Sigmoid colon (tissue), 7 donors: ENCODE results near the gene ANK2. TPM values are rescaled to one million over a fixed set of nuclear protein-coding genes. Genes with fewer than 3 reads are reported as not detected.
"Not testable (repeated sequence)": the region's sequence is repeated elsewhere in the genome, so short reads cannot be mapped to it uniquely, and the experiment has no call there.

Experiments
- DNase-seq: peaks from one replicate; pipeline ENCODE4 v3.0.0-alpha.2; 2019
- H3K27ac ChIP-seq, 4 donors: fragments of 200-600 bp; sonication (generic); one replicate each; pipeline ENCODE4 v1.5.1; 2016 to 2019; ENCODE audit warnings: mild to moderate bottlenecking in 1 of 4
- H3K27me3 ChIP-seq, 3 donors: fragments of 200-600 bp; sonication (generic); one replicate each; pipeline ENCODE4 v1.5.1; 2019; ENCODE audit warnings: mild to moderate bottlenecking in 1 of 3
- H3K36me3 ChIP-seq, 4 donors: fragments of 200-600 bp; sonication (generic); one replicate each; pipeline ENCODE4 v1.5.1; 2016 to 2019
- H3K4me1 ChIP-seq, 4 donors: fragments of 200-600 bp; sonication (generic); one replicate each; pipeline ENCODE4 v1.5.1; 2017 to 2019
- H3K4me3 ChIP-seq, 4 donors: fragments of 200-600 bp; sonication (generic); one replicate each; pipeline ENCODE4 v1.5.1; 2017 to 2019; ENCODE audit warnings: mild to moderate bottlenecking in 2 of 4, moderate library complexity in 1 of 4
- H3K9me3 ChIP-seq, 4 donors: fragments of 200-600 bp in 3 of 4; sonication (generic) in 3 of 4; one replicate each; pipeline versions ENCODE4 v1.5.1 to v1.6.1; 2013 to 2019
- CTCF ChIP-seq, 4 experiments: fragments of 450-650 bp in 3 of 4; fragments of 200-600 bp in 1 of 4; IDR thresholded peaks; one replicate each; pipeline ENCODE4 v1.5.1; 2016 to 2019; ENCODE audit warnings: antibody characterized with exemption in 4 of 4, mild to moderate bottlenecking in 3 of 4, moderate library complexity in 2 of 4
- EP300 ChIP-seq, 4 donors: sonication (generic); formaldehyde crosslinking; IDR thresholded peaks; one replicate each; pipeline ENCODE4 v1.6.1; 2017; ENCODE audit warnings: antibody characterized with exemption in 4 of 4
- POLR2A ChIP-seq, 2 donors: fragments of 450-650 bp; IDR thresholded peaks; one replicate each; pipeline ENCODE4 v1.6.1; 2016; ENCODE audit warnings: antibody characterized with exemption in 2 of 2, mild to moderate bottlenecking in 2 of 2, moderate library complexity in 2 of 2
- POLR2AphosphoS5 ChIP-seq, 4 donors: sonication (generic); formaldehyde crosslinking; IDR thresholded peaks; one replicate each; pipeline ENCODE4 v1.6.1; 2017; ENCODE audit warnings: antibody characterized with exemption in 4 of 4
- WGBS, 2 donors: extraction: QIAGEN DNeasy Blood & Tissue Kit; methylation state at CpG; one replicate each; pipeline ENCODE4 v1.1.7; 2013; 5-methylcytosine and 5-hydroxymethylcytosine counted together
- intact Hi-C: fragments of 100-400 bp; cut with DNase I; formaldehyde crosslinking; loops from one replicate; pipeline ENCODE4 v1.15.1; 2023
- polyA plus RNA-seq, 3 donors: library from polyadenylated mRNA; stranded (reverse); fragments of 200-250 nt; gene quantifications; one replicate each; pipeline ENCODE4 v1.2.3, GENCODE V29; 2013
- total RNA-seq, 4 donors: library from RNA; depleted of rRNA; stranded (reverse); fragments of >200 nt; gene quantifications; one replicate each; pipeline ENCODE4 v1.1.0, GENCODE V29; 2016
- donor health status: healthy with polysubstance abuse.
- donor health status: Bipolar disorder and iron deficiency.
- donor health status: healthy.

Gene ANK2
- total and polyA plus RNA-seq, 7 donors = 1.4 to 141 (median 69.8) TPM

DNA sequence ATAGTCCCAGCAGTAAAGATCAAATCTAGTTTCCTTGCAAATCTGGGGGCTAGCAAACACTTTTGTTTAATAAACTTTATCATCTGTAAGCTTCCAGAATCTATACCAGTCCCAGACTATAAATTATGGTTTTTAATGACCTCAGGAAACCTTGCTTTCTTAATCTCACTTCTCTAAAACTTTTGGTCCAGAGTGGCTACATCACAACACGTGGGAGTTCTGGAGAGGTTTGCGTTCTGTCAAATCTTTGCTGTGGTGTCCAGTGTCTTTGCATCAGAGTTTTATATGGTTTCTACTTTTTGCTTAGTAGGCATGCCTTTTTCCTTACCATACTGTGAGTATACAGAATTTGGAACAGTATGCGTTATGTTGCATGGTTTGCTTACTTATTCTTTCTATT lies 193.9 kb downstream of the ANK2 start:
- Histone ChIP-seq H3K4me1 (no peaks in the 10 kb centered on the region), H3K9me3 (no peaks in the 10 kb centered on the region), H3K4me3 (no peak overlapping the region), H3K36me3 (peaks cover 0 to 8% (median 0%) of the 10 kb centered on the region in 4 donors), H3K27me3 (no peaks in the 10 kb centered on the region), H3K27ac (no peak overlapping the region)
- intact Hi-C loops = no loop called here
- 68 to 72% methylated on average over 3 of the region's 3 CpGs for WGBS, 2 donors
- DNase-seq = no peak
- TF ChIP-seq CTCF (IDR thresholded peaks at IDR 0.05) = no peak

GRCh38 chr4:113244747-113245146 lies 195.3 kb downstream of the ANK2 start:
- DNase-seq, H3K9me3 ChIP-seq, H3K27me3 ChIP-seq, H3K4me1 ChIP-seq, H3K36me3 ChIP-seq, intact Hi-C loops, H3K4me3 ChIP-seq, H3K27ac ChIP-seq: not testable (repeated sequence)
- 96 to 97% methylated on average over 4 of the region's 4 CpGs for WGBS, 2 donors

GRCh38 chr4:113248320-113248719 lies 198.9 kb downstream of the ANK2 start:
- intact Hi-C loops = no loop called here
- H3K9me3 ChIP-seq = no peaks in the 10 kb centered on the region
- no peak for TF ChIP-seq POLR2AphosphoS5 (IDR thresholded peaks at IDR 0.05)
- no peak for TF ChIP-seq EP300 (IDR thresholded peaks at IDR 0.05)
- TF ChIP-seq POLR2A (IDR thresholded peaks at IDR 0.05) = no peak
- no peak for TF ChIP-seq CTCF (IDR thresholded peaks at IDR 0.05)
- WGBS, 2 donors = 82 to 89% methylated on average over 5 of the region's 5 CpGs
- peaks cover 0 to 5% (median 0%) of the 10 kb centered on the region in 4 donors for H3K36me3 ChIP-seq
- no peaks in the 10 kb centered on the region for H3K4me1 ChIP-seq
- H3K4me3 ChIP-seq = no peak overlapping the region
- H3K27me3 ChIP-seq = no peaks in the 10 kb centered on the region
- H3K27ac ChIP-seq = no peak overlapping the region
- DNase-seq = no peak

GRCh38 chr4:113255628-113256027 lies 206.2 kb downstream of the ANK2 start:
- no peaks in the 10 kb centered on the region for H3K4me1 ChIP-seq

DNA sequence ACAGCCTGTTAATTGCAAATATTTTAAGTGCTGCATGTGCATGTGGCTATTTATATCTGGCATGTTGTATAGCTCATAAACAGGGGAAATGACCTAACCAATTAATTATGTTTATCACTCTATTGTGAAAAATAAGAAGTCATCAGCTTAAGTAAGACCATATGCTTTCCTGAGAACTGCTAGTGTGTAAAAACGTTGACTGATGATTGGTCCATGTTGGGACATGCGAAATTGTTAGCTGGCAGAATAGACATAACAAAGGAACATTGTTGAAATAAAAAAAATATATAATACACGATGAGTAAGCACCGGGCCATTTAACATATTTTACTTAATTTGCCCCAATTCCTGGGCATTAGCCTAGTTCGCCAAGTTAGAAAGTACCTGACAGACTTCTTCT lies 207.5 kb downstream of the ANK2 start:
- Histone ChIP-seq H3K4me1 (no peaks in the 10 kb centered on the region), H3K9me3 (no peaks in the 10 kb centered on the region), H3K27ac (no peak overlapping the region), H3K27me3 (no peaks in the 10 kb centered on the region), H3K36me3 (peaks cover 0 to 28% (median 0%) of the 10 kb centered on the region in 4 donors), H3K4me3 (no peak overlapping the region)
- no peak for DNase-seq
- WGBS, 2 donors = 84 to 90% methylated on average over 5 of the region's 5 CpGs
- TF ChIP-seq POLR2A (IDR thresholded peaks at IDR 0.05) (no peak), POLR2AphosphoS5 (IDR thresholded peaks at IDR 0.05) (no peak), EP300 (IDR thresholded peaks at IDR 0.05) (no peak), CTCF (IDR thresholded peaks at IDR 0.05) (no peak)
- intact Hi-C loops = no loop called here

More at GRCh38 chr4:113255628-113256027, 206.2 kb downstream of the ANK2 start:
- Histone ChIP-seq H3K4me3 (no peak overlapping the region), H3K36me3 (peaks cover 0 to 28% (median 0%) of the 10 kb centered on the region in 4 donors), H3K27me3 (no peaks in the 10 kb centered on the region), H3K9me3 (no peaks in the 10 kb centered on the region), H3K27ac (no peak overlapping the region)
- TF ChIP-seq POLR2AphosphoS5 (IDR thresholded peaks at IDR 0.05) (no peak), CTCF (IDR thresholded peaks at IDR 0.05) (no peak), POLR2A (IDR thresholded peaks at IDR 0.05) (no peak), EP300 (IDR thresholded peaks at IDR 0.05) (no peak)
- DNase-seq = no peak
- 83 to 91% methylated on average over 6 of the region's 6 CpGs for WGBS, 2 donors
- intact Hi-C loops = no loop called here
